ENCODE results near the gene ABCA8.

DNA sequence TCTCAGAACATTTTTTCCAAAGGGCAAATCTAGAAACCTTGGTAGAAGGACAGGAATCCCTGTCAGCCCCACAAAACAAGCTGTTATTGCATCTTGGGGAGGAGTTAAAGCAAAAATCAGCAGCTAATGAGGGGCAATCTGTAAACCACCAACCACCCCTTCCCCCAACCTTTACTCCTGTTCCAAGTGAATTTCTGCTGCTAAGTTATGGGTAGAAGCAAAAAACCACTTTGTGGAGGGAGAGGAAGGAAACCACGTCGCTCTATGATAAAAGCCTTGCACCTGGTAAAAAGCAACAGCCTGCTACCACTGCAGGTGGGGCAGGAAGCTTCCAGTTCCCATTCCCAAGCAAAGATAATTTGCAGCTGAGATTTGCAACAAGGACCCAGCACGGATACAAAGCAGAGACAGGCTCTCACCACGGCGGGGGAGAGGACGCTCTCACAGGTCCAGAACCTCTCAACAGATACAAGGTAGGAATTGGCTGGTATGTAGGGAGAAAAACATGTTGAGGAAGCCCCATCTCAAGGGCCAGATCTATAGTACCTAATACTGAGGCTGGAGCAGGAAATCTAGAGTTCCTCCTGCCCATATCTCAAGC, 10.7 kb downstream of the ABCA8 start:
- TF ChIP-seq, protein P1, sequence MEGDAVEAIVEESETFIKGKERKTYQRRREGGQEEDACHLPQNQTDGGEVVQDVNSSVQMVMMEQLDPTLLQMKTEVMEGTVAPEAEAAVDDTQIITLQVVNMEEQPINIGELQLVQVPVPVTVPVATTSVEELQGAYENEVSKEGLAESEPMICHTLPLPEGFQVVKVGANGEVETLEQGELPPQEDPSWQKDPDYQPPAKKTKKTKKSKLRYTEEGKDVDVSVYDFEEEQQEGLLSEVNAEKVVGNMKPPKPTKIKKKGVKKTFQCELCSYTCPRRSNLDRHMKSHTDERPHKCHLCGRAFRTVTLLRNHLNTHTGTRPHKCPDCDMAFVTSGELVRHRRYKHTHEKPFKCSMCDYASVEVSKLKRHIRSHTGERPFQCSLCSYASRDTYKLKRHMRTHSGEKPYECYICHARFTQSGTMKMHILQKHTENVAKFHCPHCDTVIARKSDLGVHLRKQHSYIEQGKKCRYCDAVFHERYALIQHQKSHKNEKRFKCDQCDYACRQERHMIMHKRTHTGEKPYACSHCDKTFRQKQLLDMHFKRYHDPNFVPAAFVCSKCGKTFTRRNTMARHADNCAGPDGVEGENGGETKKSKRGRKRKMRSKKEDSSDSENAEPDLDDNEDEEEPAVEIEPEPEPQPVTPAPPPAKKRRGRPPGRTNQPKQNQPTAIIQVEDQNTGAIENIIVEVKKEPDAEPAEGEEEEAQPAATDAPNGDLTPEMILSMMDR (IDR thresholded peaks at IDR 0.05), result no peak
- TF ChIP-seq POLR2AphosphoS5 (IDR thresholded peaks at IDR 0.05), result no peak
- TF ChIP-seq POLR2A (IDR thresholded peaks at IDR 0.05; ENCODE audit: low read depth), result no peak
- TF ChIP-seq EP300 (IDR thresholded peaks at IDR 0.05), result no peak
